Measurements from ENCODE around the gene SPATA7.

SPATA7 gene

DNA sequence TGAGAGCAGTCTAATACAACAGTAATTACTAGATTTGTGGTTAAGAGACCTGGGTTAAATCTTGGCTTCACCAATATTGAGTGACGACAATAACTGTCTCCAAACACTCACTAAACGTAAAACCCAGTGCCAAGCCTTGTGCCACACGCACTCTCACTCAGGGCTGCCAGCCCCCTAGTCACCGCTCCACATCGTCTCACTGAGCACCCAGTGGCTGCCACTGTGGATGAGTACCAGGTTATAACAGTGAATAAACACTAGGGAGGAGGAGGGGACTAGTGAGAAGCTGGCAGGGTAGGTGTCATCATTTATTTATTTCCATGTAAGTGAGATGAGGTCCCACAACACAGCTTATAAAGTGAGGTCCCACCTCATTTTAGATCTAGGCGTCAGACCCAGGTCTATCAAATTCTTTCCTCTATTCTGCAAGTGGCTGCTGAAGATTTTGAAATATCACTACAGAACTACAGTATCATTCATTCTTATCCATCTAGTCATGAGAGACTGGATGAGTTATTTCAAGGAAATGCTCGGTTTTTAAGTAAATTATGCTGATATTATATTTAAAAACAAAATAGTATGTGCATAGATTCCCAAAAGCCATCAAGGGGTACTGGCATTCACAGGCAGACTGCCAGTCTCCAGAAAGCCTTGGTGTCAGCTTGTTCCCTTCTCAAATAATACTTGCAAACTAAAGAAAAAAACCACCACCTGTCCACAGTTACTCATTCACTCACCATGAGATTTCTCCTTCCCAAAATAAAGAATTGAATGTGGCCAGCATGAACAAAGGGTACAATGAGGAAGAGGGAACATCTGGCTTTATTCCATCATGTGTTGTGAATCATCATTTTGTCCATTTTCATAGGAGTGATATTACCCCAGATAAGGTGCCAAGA lies 85.3 kb downstream of the SPATA7 start:
- TF ChIP-seq, protein P1, sequence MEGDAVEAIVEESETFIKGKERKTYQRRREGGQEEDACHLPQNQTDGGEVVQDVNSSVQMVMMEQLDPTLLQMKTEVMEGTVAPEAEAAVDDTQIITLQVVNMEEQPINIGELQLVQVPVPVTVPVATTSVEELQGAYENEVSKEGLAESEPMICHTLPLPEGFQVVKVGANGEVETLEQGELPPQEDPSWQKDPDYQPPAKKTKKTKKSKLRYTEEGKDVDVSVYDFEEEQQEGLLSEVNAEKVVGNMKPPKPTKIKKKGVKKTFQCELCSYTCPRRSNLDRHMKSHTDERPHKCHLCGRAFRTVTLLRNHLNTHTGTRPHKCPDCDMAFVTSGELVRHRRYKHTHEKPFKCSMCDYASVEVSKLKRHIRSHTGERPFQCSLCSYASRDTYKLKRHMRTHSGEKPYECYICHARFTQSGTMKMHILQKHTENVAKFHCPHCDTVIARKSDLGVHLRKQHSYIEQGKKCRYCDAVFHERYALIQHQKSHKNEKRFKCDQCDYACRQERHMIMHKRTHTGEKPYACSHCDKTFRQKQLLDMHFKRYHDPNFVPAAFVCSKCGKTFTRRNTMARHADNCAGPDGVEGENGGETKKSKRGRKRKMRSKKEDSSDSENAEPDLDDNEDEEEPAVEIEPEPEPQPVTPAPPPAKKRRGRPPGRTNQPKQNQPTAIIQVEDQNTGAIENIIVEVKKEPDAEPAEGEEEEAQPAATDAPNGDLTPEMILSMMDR (IDR thresholded peaks at IDR 0.05; ENCODE audit: low read length, missing control alignments): no peak
- DNase-seq (ENCODE audit: low read depth): peak; percentile 43
- no peak overlapping the region for H3K4me3 ChIP-seq (replicated peaks; ENCODE audit: low read depth, low read length)

DNA sequence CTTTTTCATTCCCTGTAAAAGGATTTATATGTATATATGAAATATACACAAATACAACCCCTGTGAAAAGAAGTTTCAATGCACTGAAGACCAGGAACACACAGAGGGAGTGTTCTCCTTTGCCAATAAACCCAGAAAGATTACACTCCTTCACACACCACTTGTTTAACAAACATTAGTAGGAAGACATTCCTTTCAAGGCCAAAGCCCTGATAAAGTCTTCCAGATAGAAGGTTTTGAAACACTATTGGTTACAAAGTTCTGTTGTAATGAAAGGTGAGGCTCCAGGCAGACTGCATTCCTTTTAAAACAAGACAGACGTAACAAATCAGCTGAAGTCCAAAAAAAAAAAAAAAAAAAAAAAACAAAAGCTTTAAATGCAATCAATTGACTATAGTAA lies 88.3 kb downstream of the SPATA7 start:
- TF ChIP-seq, protein P1 (IDR thresholded peaks at IDR 0.05; ENCODE audit: low read length, missing control alignments): no peak
- DNase-seq (ENCODE audit: low read depth): peak; percentile 22
- no peak overlapping the region for H3K4me3 ChIP-seq (replicated peaks; ENCODE audit: low read depth, low read length)

DNA sequence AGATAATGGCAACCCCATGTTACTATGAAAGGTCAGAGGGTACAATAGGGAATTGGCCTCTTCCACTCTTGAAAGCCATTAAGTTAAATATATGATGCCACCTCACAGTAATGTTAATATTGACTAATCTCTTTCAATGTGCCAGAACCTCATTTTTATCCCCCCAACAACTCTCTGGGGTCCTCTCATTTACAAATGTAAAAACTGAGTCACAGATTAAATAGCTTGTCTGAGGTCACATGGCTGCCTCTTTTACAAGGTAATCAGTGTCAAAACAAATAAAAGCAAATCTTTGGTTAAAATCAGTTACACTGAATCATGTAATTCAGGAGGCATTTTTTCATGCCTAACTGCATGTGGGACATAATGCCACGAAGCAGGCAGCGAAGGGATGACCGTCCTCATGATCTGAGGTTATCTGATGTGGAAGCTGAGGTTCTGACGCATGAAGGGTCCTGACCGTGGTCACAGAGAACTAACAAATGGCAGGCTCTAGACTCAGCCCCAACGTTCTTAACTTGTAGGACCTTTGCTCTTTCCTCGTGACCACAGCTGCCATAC lies 90.8 kb downstream of the SPATA7 start:
- TF ChIP-seq, protein P1 (IDR thresholded peaks at IDR 0.05; ENCODE audit: low read length, missing control alignments): no peak
- H3K4me3 ChIP-seq (replicated peaks; ENCODE audit: low read depth, low read length): no peak overlapping the region
- no peak for DNase-seq (ENCODE audit: low read depth)

DNA sequence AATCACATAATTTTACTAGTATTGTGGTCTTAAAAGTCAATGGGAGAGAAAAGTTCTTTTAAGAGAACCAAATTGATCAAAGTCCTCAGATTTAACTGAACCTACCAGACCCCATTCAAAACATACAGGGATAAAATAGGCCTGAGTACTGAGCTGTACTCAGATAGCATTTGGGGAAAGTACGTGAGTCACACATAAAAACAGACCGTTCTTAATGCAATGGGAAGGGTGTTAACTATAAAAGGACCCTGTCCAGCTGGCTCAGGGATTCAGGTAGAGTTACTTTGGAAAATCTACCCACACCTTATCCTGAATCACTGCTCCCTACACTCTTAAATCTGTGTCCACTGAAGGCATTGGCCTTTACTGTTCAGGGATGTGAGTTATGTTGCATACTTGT lies 91.4 kb downstream of the SPATA7 start:
- TF ChIP-seq, protein P1 (IDR thresholded peaks at IDR 0.05; ENCODE audit: low read length, missing control alignments): no peak
- no peak for DNase-seq (ENCODE audit: low read depth)

DNA sequence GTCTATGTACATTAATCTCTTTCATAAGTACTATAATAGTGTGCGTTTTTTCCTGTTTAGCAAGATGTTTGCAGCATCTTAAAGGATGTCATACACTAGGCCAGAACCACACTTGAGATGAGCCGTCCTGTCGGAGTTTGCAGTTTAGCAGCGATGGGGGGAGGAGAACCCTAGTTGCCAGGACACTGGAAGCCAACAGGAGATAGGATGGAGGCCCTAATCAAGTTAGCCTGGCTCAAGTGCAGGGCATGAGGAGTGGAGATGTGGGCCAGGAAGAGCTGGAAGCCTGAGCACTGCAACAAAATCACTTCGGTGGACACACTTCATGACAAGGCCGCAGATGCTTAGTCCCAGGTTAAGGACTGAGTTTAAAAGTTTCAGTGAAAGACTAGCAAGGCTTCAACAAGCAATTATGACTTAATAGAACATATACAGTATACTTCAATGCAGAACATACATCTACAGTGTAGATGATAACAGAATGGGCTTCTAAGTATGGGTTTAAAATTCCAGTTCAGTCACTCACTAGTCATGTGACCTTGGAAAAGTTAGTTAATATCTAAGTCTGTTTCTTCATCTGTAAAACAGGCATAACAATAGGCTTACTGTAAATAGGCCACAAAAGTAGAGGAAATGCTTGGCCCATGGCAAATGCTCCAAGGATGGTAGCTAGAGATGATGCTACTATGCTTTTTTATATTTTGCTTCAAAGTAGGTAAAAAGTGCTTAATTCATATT lies 92.2 kb downstream of the SPATA7 start:
- TF ChIP-seq, protein P1 (IDR thresholded peaks at IDR 0.05; ENCODE audit: low read length, missing control alignments): no peak
- DNase-seq (ENCODE audit: low read depth): peak; percentile 27
- H3K4me3 ChIP-seq (replicated peaks; ENCODE audit: low read depth, low read length): no peak overlapping the region

More for the DNA sequence above, 91.4 kb downstream of the SPATA7 start:
- no peak overlapping the region for H3K4me3 ChIP-seq (replicated peaks; ENCODE audit: low read depth, low read length)

DNA sequence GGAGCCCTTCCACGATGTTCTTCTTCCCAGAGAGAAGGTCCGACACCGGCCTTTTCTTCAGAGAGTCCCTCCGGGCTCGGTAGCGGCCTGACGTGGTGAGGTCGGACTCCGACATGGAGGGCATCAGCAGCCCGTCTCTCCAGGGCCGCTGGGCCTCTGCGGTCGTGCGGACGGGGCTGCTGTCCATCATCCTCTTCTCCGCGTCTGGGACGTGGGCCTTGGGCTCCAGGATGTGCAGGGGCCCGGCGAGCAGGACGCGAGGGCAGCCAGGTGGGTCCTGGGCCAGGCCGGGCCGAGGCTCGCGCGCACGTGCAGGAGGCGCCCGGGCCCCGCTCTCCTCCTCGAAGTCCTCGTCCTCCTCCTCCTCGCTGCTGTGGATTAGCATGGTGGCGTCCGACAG lies 93.5 kb downstream of the SPATA7 start:
- TF ChIP-seq, protein P1 (IDR thresholded peaks at IDR 0.05; ENCODE audit: low read length, missing control alignments): no peak

More for the DNA sequence above, 93.5 kb downstream of the SPATA7 start:
- no peak for DNase-seq (ENCODE audit: low read depth)
- H3K4me3 ChIP-seq (replicated peaks; ENCODE audit: low read depth, low read length): no peak overlapping the region
